SK-N-SH (cell line): ENCODE results near the gene DPM2. TPM values are rescaled to one million over a fixed set of nuclear protein-coding genes. Genes with fewer than 3 reads are reported as not detected.

Experiments
- CTCF ChIA-PET: fragments of 300-600, 350-600 bp; formaldehyde crosslinking; extraction: SDS; loops from one replicate; lab custom pipeline; 2021; lab: Yijun Ruan, JAX
- POLR2A ChIA-PET: fragments of 350-600 bp; sonication (Branson Sonifier 250); formaldehyde crosslinking; extraction: SDS; loops from one replicate; lab custom pipeline; 2020; ENCODE audit warnings: antibody characterized with exemption, inconsistent platforms; lab: Yijun Ruan, JAX
- DNase-seq: peaks from one replicate; pipeline ENCODE4 v3.0.0; 2012
- H2AFZ ChIP-seq: fragments of 200-600 bp; sonication (generic); 2 replicates; pipeline ENCODE4 v1.8.1; 2016; ENCODE audit warnings: antibody characterized with exemption, mild to moderate bottlenecking, low read depth
- H3F3A ChIP-seq: fragments of 200-600 bp; sonication (generic); replicated peaks from 2 replicates; pipeline ENCODE3; 2016; ENCODE audit warnings: antibody characterized with exemption, mild to moderate bottlenecking; ENCODE audit not compliant: insufficient read depth
- H3K27ac ChIP-seq, 2 experiments: fragments of 200-500 bp in 1 of 2; fragments of 200-600 bp in 1 of 2; sonication (Bioruptor generic) in 1 of 2; sonication (generic), shearing (Covaris generic) in 1 of 2; 2 replicates each; pipeline versions ENCODE4 v1.5.1 to v1.6.1; 2014 to 2016; ENCODE audit warnings: low read depth in 2 of 2, inconsistent platforms in 1 of 2, low read length in 1 of 2, mild to moderate bottlenecking in 1 of 2, mixed read lengths in 1 of 2
- H3K27me3 ChIP-seq: fragments of 200-600 bp; sonication (generic), shearing (Covaris generic); 2 replicates; pipeline ENCODE4 v1.6.1; 2016; ENCODE audit warnings: mixed run types; ENCODE audit not compliant: insufficient read depth
- H3K36me3 ChIP-seq, 2 experiments: fragments of 200-500 bp in 1 of 2; fragments of 200-600 bp in 1 of 2; sonication (Bioruptor generic) in 1 of 2; sonication (generic) in 1 of 2; replicated peaks in 1 of 2; 2 replicates each; pipeline versions ENCODE3 to v1.5.1; 2014 to 2016; ENCODE audit warnings: low read length in 1 of 2, mild to moderate bottlenecking in 1 of 2; ENCODE audit not compliant: insufficient read depth in 2 of 2, control insufficient read depth in 1 of 2
- H3K4me1 ChIP-seq, 2 experiments: fragments of 200-500 bp in 1 of 2; fragments of 200-600 bp in 1 of 2; sonication (Bioruptor generic) in 1 of 2; sonication (generic), shearing (Covaris generic) in 1 of 2; 2 replicates each; pipeline versions ENCODE4 v1.5.1 to v1.6.1; 2014 to 2016; ENCODE audit warnings: low read depth in 1 of 2, low read length in 1 of 2, mixed run types in 1 of 2; ENCODE audit not compliant: insufficient read depth in 2 of 2, control insufficient read depth in 1 of 2
- H3K4me2 ChIP-seq: fragments of 200-600 bp; sonication (generic), shearing (Covaris generic); 2 replicates; pipeline ENCODE4 v1.6.1; 2017; ENCODE audit warnings: mixed run types
- H3K4me3 ChIP-seq, 2 experiments: fragments of 200-500 bp in 1 of 2; fragments of 200-600 bp in 1 of 2; sonication (Bioruptor generic) in 1 of 2; sonication (generic), shearing (Covaris generic) in 1 of 2; 2 replicates each; pipeline versions ENCODE4 v1.5.1 to v1.8.1; 2014 to 2016; ENCODE audit warnings: low read depth in 2 of 2, inconsistent platforms in 1 of 2, low read length in 1 of 2, mild to moderate bottlenecking in 1 of 2, mixed read lengths in 1 of 2, moderate library complexity in 1 of 2
- H3K79me2 ChIP-seq: fragments of 200-600 bp; sonication (generic); 2 replicates; pipeline ENCODE4 v1.8.1; 2017; ENCODE audit warnings: mild to moderate bottlenecking; ENCODE audit not compliant: insufficient read depth
- H3K9ac ChIP-seq: fragments of 200-600 bp; sonication (generic); 2 replicates; pipeline ENCODE4 v1.6.1; 2017; ENCODE audit warnings: mixed run types
- H3K9me2 ChIP-seq: fragments of 200-600 bp; sonication (generic); 2 replicates; pipeline ENCODE4 v1.6.1; 2017; ENCODE audit warnings: mixed run types
- H3K9me3 ChIP-seq: fragments of 200-600 bp; sonication (generic); 2 replicates; pipeline ENCODE4 v1.6.1; 2017; ENCODE audit warnings: mixed run types, mild to moderate bottlenecking, moderate library complexity
- H4K20me1 ChIP-seq: fragments of 200-600 bp; sonication (generic); 2 replicates; pipeline ENCODE4 v1.6.1; 2017; ENCODE audit warnings: mild to moderate bottlenecking, mixed run types; ENCODE audit not compliant: insufficient read depth
- ELF1 ChIP-seq: IDR thresholded peaks from 2 replicates; pipeline ENCODE4 v1.4.0; 2012
- FOXJ3 ChIP-seq: sonication (generic); formaldehyde crosslinking; IDR thresholded peaks from 2 replicates; pipeline ENCODE4 v1.5.1; 2020; ENCODE audit warnings: mild to moderate bottlenecking, missing genetic modification reagents
- JUND ChIP-seq: IDR thresholded peaks from 2 replicates; pipeline ENCODE4 v1.4.0; 2012
- NFIC ChIP-seq: IDR thresholded peaks from 2 replicates; pipeline ENCODE4 v1.4.0; 2012; ENCODE audit warnings: borderline replicate concordance
- NRF1 ChIP-seq: IDR thresholded peaks from 2 replicates; pipeline ENCODE4 v1.6.1; 2012; ENCODE audit warnings: low read depth, mild to moderate bottlenecking, low read length
- RAD21 ChIP-seq: IDR thresholded peaks from 2 replicates; pipeline ENCODE4 v1.6.1; 2012; ENCODE audit warnings: mild to moderate bottlenecking, low read length
- RXRA ChIP-seq: IDR thresholded peaks from 2 replicates; pipeline ENCODE4 v1.4.0; 2012; ENCODE audit warnings: low read depth, mild to moderate bottlenecking, borderline replicate concordance
- WGBS: methylation state at CpG from one replicate; pipeline ENCODE4 v1.1.6; 2017; ENCODE audit warnings: low lambda C conversion rate; 5-methylcytosine and 5-hydroxymethylcytosine counted together
- polyA plus RNA-seq, 3 experiments: library from polyadenylated mRNA; depleted of rRNA; stranded (reverse); fragments of >200 nt; gene quantifications; 2 replicates each; pipeline ENCODE4 v1.2.3, GENCODE V29; 2012
- TF ChIP-seq, protein P1 (sequence below): IDR thresholded peaks from 2 replicates; pipeline ENCODE4 v1.4.0; 2012; ENCODE audit warnings: low read depth
- TF ChIP-seq, protein P2 (sequence below): fragments of 150-350 bp; IDR thresholded peaks from 2 replicates; pipeline ENCODE4 v1.6.1; 2017; ENCODE audit warnings: antibody characterized with exemption, low read length, low read depth, borderline replicate concordance
- TF ChIP-seq, protein P3 (sequence below): IDR thresholded peaks from 2 replicates; pipeline ENCODE4 v1.4.0; 2012; ENCODE audit warnings: low read depth, borderline replicate concordance
- TF ChIP-seq, protein P4 (sequence below): fragments of 200-600 bp; sonication (generic); IDR thresholded peaks from 2 replicates; pipeline ENCODE4 v1.6.1; 2017; ENCODE audit warnings: antibody characterized with exemption, mild to moderate bottlenecking, moderate library complexity

DPM2 gene
- polyA plus RNA-seq, 1 of the 3 experiments (the other 2 are of a cell fraction), result 106 TPM

- TF ChIP-seq FOXJ3 (CRISPR knock-in tag), result no peak
- TF ChIP-seq NFIC, result no peak
Measured at GRCh38 chr9:127912882-127913281, 24.8 kb downstream of the DPM2 start (continued).

DNA sequence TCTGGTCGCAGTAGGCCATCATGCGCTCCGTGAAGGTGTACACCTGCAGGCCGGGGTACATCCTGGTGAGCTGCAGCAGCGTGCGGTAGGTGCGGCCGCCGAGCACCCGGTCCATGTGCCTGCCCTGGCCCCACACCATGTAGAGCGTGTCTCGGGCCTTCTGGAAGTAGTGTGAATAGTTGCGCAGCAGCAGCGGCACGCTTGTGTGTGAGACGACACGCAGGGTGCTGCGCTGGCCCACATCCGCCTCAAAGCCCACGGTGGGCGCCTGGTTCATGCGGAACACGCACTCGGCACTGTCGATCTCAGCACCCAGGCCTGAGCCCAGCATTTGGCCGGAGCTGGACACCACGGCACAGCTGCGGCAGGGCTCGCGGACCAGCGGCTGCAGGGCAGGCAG is 25.4 kb downstream of the DPM2 start:
- peaks cover 14% of the 10 kb centered on the region for H3K79me2 ChIP-seq
- no peak for DNase-seq
- H3F3A ChIP-seq, result peaks cover 2% of the 10 kb centered on the region
- CTCF ChIA-PET, result interaction anchor here (1.2 to 1.4 kb wide), 2 partner anchors 177 to 205 kb away, joined by 3 to 6 read pairs; partner anchors contain the start of gene TOR2A
- WGBS, result 97% methylated on average over 25 of the region's 31 CpGs
- no peaks in the 10 kb centered on the region for H4K20me1 ChIP-seq
- no peak overlapping the region for H3K4me3 ChIP-seq
- H2AFZ ChIP-seq, result no peak overlapping the region
- H3K9ac ChIP-seq, result no peak overlapping the region
- H3K27me3 ChIP-seq, result no peaks in the 10 kb centered on the region
- H3K36me3 ChIP-seq, result peaks cover 0 to 5% of the 10 kb centered on the region in 2 experiments
- H3K9me3 ChIP-seq, result no peaks in the 10 kb centered on the region
- H3K4me2 ChIP-seq, result no peak overlapping the region
- no peak overlapping the region for H3K27ac ChIP-seq
- TF ChIP-seq, protein P1, sequence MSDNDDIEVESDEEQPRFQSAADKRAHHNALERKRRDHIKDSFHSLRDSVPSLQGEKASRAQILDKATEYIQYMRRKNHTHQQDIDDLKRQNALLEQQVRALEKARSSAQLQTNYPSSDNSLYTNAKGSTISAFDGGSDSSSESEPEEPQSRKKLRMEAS, result no peak
- TF ChIP-seq JUND (no peak), NFIC (no peak), ELF1 (no peak), RXRA (no peak)
- TF ChIP-seq, protein P2, sequence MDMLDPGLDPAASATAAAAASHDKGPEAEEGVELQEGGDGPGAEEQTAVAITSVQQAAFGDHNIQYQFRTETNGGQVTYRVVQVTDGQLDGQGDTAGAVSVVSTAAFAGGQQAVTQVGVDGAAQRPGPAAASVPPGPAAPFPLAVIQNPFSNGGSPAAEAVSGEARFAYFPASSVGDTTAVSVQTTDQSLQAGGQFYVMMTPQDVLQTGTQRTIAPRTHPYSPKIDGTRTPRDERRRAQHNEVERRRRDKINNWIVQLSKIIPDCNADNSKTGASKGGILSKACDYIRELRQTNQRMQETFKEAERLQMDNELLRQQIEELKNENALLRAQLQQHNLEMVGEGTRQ, result no peak
- TF ChIP-seq, protein P3, sequence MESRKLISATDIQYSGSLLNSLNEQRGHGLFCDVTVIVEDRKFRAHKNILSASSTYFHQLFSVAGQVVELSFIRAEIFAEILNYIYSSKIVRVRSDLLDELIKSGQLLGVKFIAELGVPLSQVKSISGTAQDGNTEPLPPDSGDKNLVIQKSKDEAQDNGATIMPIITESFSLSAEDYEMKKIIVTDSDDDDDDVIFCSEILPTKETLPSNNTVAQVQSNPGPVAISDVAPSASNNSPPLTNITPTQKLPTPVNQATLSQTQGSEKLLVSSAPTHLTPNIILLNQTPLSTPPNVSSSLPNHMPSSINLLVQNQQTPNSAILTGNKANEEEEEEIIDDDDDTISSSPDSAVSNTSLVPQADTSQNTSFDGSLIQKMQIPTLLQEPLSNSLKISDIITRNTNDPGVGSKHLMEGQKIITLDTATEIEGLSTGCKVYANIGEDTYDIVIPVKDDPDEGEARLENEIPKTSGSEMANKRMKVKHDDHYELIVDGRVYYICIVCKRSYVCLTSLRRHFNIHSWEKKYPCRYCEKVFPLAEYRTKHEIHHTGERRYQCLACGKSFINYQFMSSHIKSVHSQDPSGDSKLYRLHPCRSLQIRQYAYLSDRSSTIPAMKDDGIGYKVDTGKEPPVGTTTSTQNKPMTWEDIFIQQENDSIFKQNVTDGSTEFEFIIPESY, result no peak
- POLR2A ChIA-PET, result no interaction called here
- peaks cover 1 to 20% of the 10 kb centered on the region in 2 experiments; a peak in 3 of 4 replicates for H3K4me1 ChIP-seq
- H3K9me2 ChIP-seq, result no peaks in the 10 kb centered on the region

- TF ChIP-seq, protein P4, sequence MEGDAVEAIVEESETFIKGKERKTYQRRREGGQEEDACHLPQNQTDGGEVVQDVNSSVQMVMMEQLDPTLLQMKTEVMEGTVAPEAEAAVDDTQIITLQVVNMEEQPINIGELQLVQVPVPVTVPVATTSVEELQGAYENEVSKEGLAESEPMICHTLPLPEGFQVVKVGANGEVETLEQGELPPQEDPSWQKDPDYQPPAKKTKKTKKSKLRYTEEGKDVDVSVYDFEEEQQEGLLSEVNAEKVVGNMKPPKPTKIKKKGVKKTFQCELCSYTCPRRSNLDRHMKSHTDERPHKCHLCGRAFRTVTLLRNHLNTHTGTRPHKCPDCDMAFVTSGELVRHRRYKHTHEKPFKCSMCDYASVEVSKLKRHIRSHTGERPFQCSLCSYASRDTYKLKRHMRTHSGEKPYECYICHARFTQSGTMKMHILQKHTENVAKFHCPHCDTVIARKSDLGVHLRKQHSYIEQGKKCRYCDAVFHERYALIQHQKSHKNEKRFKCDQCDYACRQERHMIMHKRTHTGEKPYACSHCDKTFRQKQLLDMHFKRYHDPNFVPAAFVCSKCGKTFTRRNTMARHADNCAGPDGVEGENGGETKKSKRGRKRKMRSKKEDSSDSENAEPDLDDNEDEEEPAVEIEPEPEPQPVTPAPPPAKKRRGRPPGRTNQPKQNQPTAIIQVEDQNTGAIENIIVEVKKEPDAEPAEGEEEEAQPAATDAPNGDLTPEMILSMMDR, result peak; percentile 17; the same call in 1 of the 2 replicates
- TF ChIP-seq NRF1, result no peak
- TF ChIP-seq RAD21, result peak; percentile 47; the same call in 1 of the 2 replicates
- Histone ChIP-seq H3K9me2 (no peaks in the 10 kb centered on the region), H3K79me2 (peaks cover 4% of the 10 kb centered on the region; the same call in 1 of the 2 replicates), H3K9me3 (no peaks in the 10 kb centered on the region), H3K27ac (no peak overlapping the region), H3K4me1 (peaks cover 0 to 8% of the 10 kb centered on the region in 2 experiments; a peak in 1 of 4 replicates), H3F3A (no peaks in the 10 kb centered on the region), H3K36me3 (peaks cover 0 to 5% of the 10 kb centered on the region in 2 experiments), H3K9ac (no peak overlapping the region), H4K20me1 (no peaks in the 10 kb centered on the region), H2AFZ (no peak overlapping the region), H3K4me3 (no peak overlapping the region), H3K4me2 (no peak overlapping the region), H3K27me3 (no peaks in the 10 kb centered on the region)
- no peak for DNase-seq
- ChIA-PET POLR2A (no interaction called here), CTCF (interaction anchor here (0.6 to 2.1 kb wide), 4 partner anchors 12 to 118 kb away, joined by 3 to 7 read pairs (median 3); no protein-coding TSS in a partner anchor)
- 90% methylated on average over 6 of the region's 6 CpGs for WGBS
Measured at GRCh38 chr9:127910613-127911205, 26.9 kb downstream of the DPM2 start.
